MV-4-11 (cell line): ENCODE data around the gene ELFN2.
"Not testable (repeated sequence)": the region's sequence is repeated elsewhere in the genome, so short reads cannot be mapped to it uniquely, and the experiment has no call there.

Experiments
- DNase-seq: peaks from one replicate; lab custom pipeline; 2025; lab: John Stamatoyannopoulos, UW

Gene ELFN2

GRCh38 chr22:37334859-37335805 is 92.1 kb downstream of the ELFN2 start:
- DNase-seq, result no peak

- no peak for DNase-seq
Measured at GRCh38 chr22:37334461-37334858, 92.8 kb downstream of the ELFN2 start.

GRCh38 chr22:37333724-37334460 is 93.4 kb downstream of the ELFN2 start:
- no peak for DNase-seq

- peak; percentile 11 for DNase-seq
Measured at GRCh38 chr22:37331856-37332536, 95.3 kb downstream of the ELFN2 start.

- no peak for DNase-seq
Measured at GRCh38 chr22:37331034-37331428, 96.2 kb downstream of the ELFN2 start.

- DNase-seq, result peak; percentile 81
Measured at GRCh38 chr22:37330200-37331033, 96.9 kb downstream of the ELFN2 start.

- DNase-seq, result no peak
Measured at GRCh38 chr22:37329238-37330140, 97.8 kb downstream of the ELFN2 start.

- DNase-seq, result not testable (repeated sequence)
Measured at GRCh38 chr22:37328538-37329237, 98.6 kb downstream of the ELFN2 start.

- DNase-seq, result no peak
Measured at GRCh38 chr22:37328017-37328416, 99.3 kb downstream of the ELFN2 start.

- DNase-seq, result no peak
Measured at GRCh38 chr22:37326726-37327125, 100.6 kb downstream of the ELFN2 start.

- no peak for DNase-seq
Measured at GRCh38 chr22:37325039-37325395, 102.3 kb downstream of the ELFN2 start.

GRCh38 chr22:37324340-37325038 is 102.8 kb downstream of the ELFN2 start:
- no peak for DNase-seq

GRCh38 chr22:37320726-37321677 is 106.3 kb downstream of the ELFN2 start:
- DNase-seq, result peak; percentile 61

- no peak for DNase-seq
Measured at GRCh38 chr22:37319469-37319868, 107.8 kb downstream of the ELFN2 start.

- no peak for DNase-seq
Measured at GRCh38 chr22:37318364-37319109, 108.7 kb downstream of the ELFN2 start.
